K562 treated with DMSO at 1 percent for 4 hours (cell line): Measurements from ENCODE around the gene OR5D16. TPM values are rescaled to one million over a fixed set of nuclear protein-coding genes. Genes with fewer than 3 reads are reported as not detected.

ENCODE experiments used
- total RNA-seq: library from RNA; unstranded; fragments of 300-600 nt; gene quantifications from 2 replicates; pipeline ENCODE4 v1.2.3, GENCODE V29; 2022; ENCODE audit not compliant: insufficient read depth

Gene OR5D16
- not detected in 2 replicates for total RNA-seq

GRCh38 chr11:55838452-55838851, at the start of gene OR5D16:
Gene OR5D16, plus strand, starts transcription at chr11:55838752. Its CDS starts 0 bp downstream, at chr11:55838752.

GRCh38 chr11:55795256-55795655, 43.3 kb upstream of the OR5D16 start, which contains the start of gene OR5D14:
Gene OR5D14, plus strand, starts transcription at chr11:55795556. Its CDS starts 0 bp downstream, at chr11:55795556.

GRCh38 chr11:55811067-55811466, 27.5 kb upstream of the OR5D16 start, which contains the start of gene OR5L1:
Gene OR5L1, plus strand, starts transcription at chr11:55811367. Its CDS starts 100 bp downstream, at chr11:55811467.

GRCh38 chr11:55819330-55819729, 19.2 kb upstream of the OR5D16 start, which contains the start of gene OR5D18:
Gene OR5D18, plus strand, starts transcription at chr11:55819630. Its CDS starts 0 bp downstream, at chr11:55819630.

DNA sequence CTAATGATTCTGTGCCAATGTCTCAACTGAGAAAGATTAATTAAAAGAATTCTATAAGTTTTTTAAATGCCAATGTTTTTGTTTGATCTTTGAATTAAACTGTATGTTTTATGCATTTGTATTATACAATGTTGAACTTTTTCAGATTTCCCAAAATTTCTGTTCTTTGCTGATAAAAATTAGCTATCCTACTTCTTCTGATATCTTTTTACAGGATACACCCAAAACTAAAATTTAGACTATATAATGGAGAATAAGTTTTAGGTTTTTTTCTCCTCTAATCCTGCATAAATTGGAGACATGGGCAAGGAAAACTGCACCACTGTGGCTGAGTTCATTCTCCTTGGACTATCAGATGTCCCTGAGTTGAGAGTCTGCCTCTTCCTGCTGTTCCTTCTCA, 11.6 kb upstream of the OR5D16 start, which contains the start of gene OR5L2:
Gene OR5L2 (plus strand): TSS at position 301 of the 400 bp plus-strand sequence. CDS start 0 bp downstream, at position 301.

GRCh38 chr11:55882997-55883396, 44.4 kb downstream of the OR5D16 start, which contains the start of gene TRIM51:
Gene TRIM51, plus strand, starts transcription at chr11:55883297. Its CDS starts 2,132 bp downstream, at chr11:55885429.

Other genes with a start within 250 kb of the OR5D16 start
- not detected in 2 replicates for gene OR4C11, start 231.1 kb upstream of the OR5D16 start, total RNA-seq
- not detected in 2 replicates for gene OR4P4, start 203.6 kb upstream of the OR5D16 start, total RNA-seq
- not detected in 2 replicates for gene OR4S2, start 190.4 kb upstream of the OR5D16 start, total RNA-seq
- not detected in 2 replicates for gene OR4C6, start 176.6 kb upstream of the OR5D16 start, total RNA-seq
- gene OR5D13, start 65.3 kb upstream of the OR5D16 start, total RNA-seq = not detected in 2 replicates
- not detected in 2 replicates for gene OR5D14, start 43.2 kb upstream of the OR5D16 start, total RNA-seq
- not detected in 2 replicates for gene OR5L1, start 27.4 kb upstream of the OR5D16 start, total RNA-seq
- not detected in 2 replicates for gene OR5D18, start 19.1 kb upstream of the OR5D16 start, total RNA-seq
- gene OR5L2, start 11.5 kb upstream of the OR5D16 start, total RNA-seq = not detected in 2 replicates
- gene TRIM51, start 44.5 kb downstream of the OR5D16 start, total RNA-seq = not detected in 2 replicates
- gene OR5W2, start 75.8 kb downstream of the OR5D16 start, total RNA-seq = not detected in 2 replicates
- not detected in 2 replicates for gene OR5I1, start 97.6 kb downstream of the OR5D16 start, total RNA-seq
- not detected in 2 replicates for gene OR10AG1, start 131.2 kb downstream of the OR5D16 start, total RNA-seq
- gene OR5F1, start 155.9 kb downstream of the OR5D16 start, total RNA-seq = not detected in 2 replicates
- gene OR5AS1, start 188.9 kb downstream of the OR5D16 start, total RNA-seq = not detected in 2 replicates